CD4-positive, CD25-positive, alpha-beta regulatory T cell (primary cell): Measurements from ENCODE around the gene ANKRD7. TPM values are rescaled to one million over a fixed set of nuclear protein-coding genes. Genes with fewer than 3 reads are reported as not detected.

Experiments
- ATAC-seq, 2 donors: fragments of 150-1000 bp; cut with Tn5 transposase; one replicate each; pipeline ENCODE4 v1.10.0; 2021; ENCODE audit warnings: low read depth in 2 of 2, moderate number of reproducible peaks in 2 of 2, moderate library complexity in 1 of 2
- DNase-seq, 3 donors: peaks; one replicate each; pipeline versions ENCODE4 v3.0.0 to v3.0.0-alpha.2; 2012 to 2022; ENCODE audit warnings: mixed read lengths in 1 of 3
- H3K27ac ChIP-seq: one replicate; pipeline ENCODE4 v1.7.0; 2013; ENCODE audit warnings: mild to moderate bottlenecking, low read length; ENCODE audit not compliant: insufficient read depth, poor library complexity, severe bottlenecking
- H3K27me3 ChIP-seq: one replicate; pipeline ENCODE4 v1.7.0; 2013; ENCODE audit warnings: low read length; ENCODE audit not compliant: control insufficient read depth, insufficient read depth
- H3K36me3 ChIP-seq: one replicate; pipeline ENCODE4 v1.7.0; 2013; ENCODE audit warnings: mild to moderate bottlenecking, low read length, moderate library complexity; ENCODE audit not compliant: control insufficient read depth, insufficient read depth
- H3K4me1 ChIP-seq: 2 replicates; pipeline ENCODE4 v1.7.0; 2013; ENCODE audit warnings: mild to moderate bottlenecking, low read length; ENCODE audit not compliant: insufficient read depth, control insufficient read depth, poor library complexity, severe bottlenecking
- H3K4me3 ChIP-seq: one replicate; pipeline ENCODE4 v1.7.0; 2013; ENCODE audit warnings: low read depth, mild to moderate bottlenecking, low read length, moderate library complexity
- H3K9me3 ChIP-seq, 2 experiments: 1 replicate in 1 of 2; 2 replicates in 1 of 2; pipeline ENCODE4 v1.7.0; 2013; ENCODE audit warnings: low read length in 2 of 2, mild to moderate bottlenecking in 1 of 2, moderate library complexity in 1 of 2; ENCODE audit not compliant: control insufficient read depth in 2 of 2
- H3K27ac Mint-ChIP-seq, 3 donors: one replicate each; pipeline ENCODE4 v1.8.0; 2020 to 2022; ENCODE audit warnings: mild to moderate bottlenecking in 3 of 3, mixed read lengths in 3 of 3, moderate library complexity in 2 of 3
- H3K27me3 Mint-ChIP-seq: one replicate; pipeline ENCODE4 v1.8.0; 2022; ENCODE audit warnings: mild to moderate bottlenecking, mixed read lengths
- H3K36me3 Mint-ChIP-seq: one replicate; pipeline ENCODE4 v1.8.0; 2020; ENCODE audit warnings: mixed read lengths
- H3K4me1 Mint-ChIP-seq, 4 donors: one replicate each; pipeline ENCODE4 v1.8.0; 2020 to 2022; ENCODE audit warnings: mixed read lengths in 4 of 4, mild to moderate bottlenecking in 1 of 4
- H3K4me3 Mint-ChIP-seq, 4 donors: one replicate each; pipeline ENCODE4 v1.8.0; 2020 to 2022; ENCODE audit warnings: mild to moderate bottlenecking in 4 of 4, mixed read lengths in 4 of 4, moderate library complexity in 3 of 4
- H3K9me3 Mint-ChIP-seq, 7 donors: one replicate each; pipeline ENCODE4 v1.8.0; 2020 to 2022; ENCODE audit warnings: mixed read lengths in 7 of 7, mild to moderate bottlenecking in 3 of 7, moderate library complexity in 2 of 7
- polyA plus RNA-seq, 4 donors: library from polyadenylated mRNA; unstranded; fragments of 300-500 nt; fragmentation: Illumina TruSeq; gene quantifications; one replicate each; pipeline ENCODE4 v1.2.3, GENCODE V29; 2021
- total RNA-seq: library from RNA; stranded (reverse); gene quantifications from one replicate; pipeline ENCODE4 v1.2.3, GENCODE V29; 2022

Gene ANKRD7
- total and polyA plus RNA-seq, 5 donors from 2014 or later: 0.36 to 2.1 TPM; not detected in 3

DNA sequence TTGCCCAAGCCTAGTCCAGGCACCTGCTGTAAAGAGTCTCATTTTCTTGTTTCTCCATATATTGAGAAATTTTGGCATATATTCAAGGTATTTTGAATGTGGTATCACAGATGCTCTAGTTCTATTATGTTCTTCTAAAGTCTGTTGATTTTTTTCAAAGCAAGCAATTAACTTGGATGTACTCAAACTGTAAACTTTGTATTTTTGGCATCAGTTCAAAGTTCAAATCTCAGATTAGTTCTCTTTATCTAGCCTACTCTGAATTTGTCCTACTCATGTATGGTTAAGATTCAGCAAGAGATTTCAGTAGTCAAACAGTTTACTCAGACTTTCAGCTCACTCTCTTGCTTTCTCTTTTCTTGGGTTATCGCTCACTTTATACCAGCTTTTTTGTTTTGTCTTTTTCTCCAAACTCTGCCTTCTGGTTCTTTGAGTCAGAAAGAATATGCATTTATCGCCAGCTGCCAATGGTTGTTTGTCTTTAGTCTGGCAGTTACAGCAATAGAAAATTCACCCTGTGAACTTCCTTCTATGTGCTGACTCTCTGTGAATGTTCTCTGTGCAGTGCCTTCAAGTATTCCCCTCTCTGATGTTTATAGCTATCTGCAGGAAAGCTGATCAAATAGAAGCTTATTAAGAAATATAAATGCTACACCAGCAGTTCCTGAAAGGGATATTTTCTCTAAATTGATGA lies 56.0 kb downstream of the ANKRD7 start:
- H3K9me3 ChIP-seq: no peaks in the 10 kb centered on the region
- no peak overlapping the region for H3K27ac Mint-ChIP-seq
- H3K36me3 ChIP-seq: no peaks in the 10 kb centered on the region
- H3K4me1 ChIP-seq: no peaks in the 10 kb centered on the region
- H3K27ac ChIP-seq: no peak overlapping the region
- H3K27me3 ChIP-seq: peaks cover 3% of the 10 kb centered on the region
- H3K4me3 ChIP-seq: no peak overlapping the region
- ATAC-seq (no peak), DNase-seq (no peak)
- no peaks in the 10 kb centered on the region for H3K27me3 Mint-ChIP-seq
- no peak overlapping the region for H3K4me3 Mint-ChIP-seq
- H3K36me3 Mint-ChIP-seq: no peaks in the 10 kb centered on the region
- H3K4me1 Mint-ChIP-seq: peaks cover 0 to 2% (median 0%) of the 10 kb centered on the region in 4 donors
- peaks cover 0 to 4% (median 2%) of the 10 kb centered on the region in 7 donors for H3K9me3 Mint-ChIP-seq

DNA sequence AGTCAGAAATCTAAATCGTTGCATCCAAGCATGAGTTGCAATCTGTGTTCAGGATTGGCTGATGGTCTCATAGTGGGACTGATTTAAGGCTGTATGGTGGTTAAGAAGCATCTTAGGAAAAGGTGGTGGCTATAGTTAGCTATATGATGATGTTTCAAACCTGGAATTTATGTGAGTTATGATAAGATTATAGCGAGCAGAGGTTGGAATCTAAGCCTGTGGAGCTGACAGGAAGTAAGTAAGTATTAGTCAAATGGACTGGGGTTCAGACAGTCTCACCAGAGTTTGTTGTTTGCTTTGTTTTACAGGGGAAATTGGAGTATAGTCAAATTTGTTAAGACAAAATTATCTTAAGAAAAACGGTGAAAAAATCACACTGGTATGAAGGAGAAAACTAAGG lies 56.7 kb downstream of the ANKRD7 start:
- no peaks in the 10 kb centered on the region for H3K36me3 ChIP-seq
- H3K4me1 ChIP-seq: no peaks in the 10 kb centered on the region
- H3K4me3 ChIP-seq: no peak overlapping the region
- H3K27me3 ChIP-seq: peaks cover 3% of the 10 kb centered on the region
- Mint-ChIP-seq H3K4me3 (no peak overlapping the region), H3K27me3 (no peaks in the 10 kb centered on the region), H3K9me3 (peaks cover 0 to 4% (median 2%) of the 10 kb centered on the region in 7 donors), H3K27ac (no peak overlapping the region), H3K4me1 (peaks cover 0 to 2% (median 0%) of the 10 kb centered on the region in 4 donors), H3K36me3 (no peaks in the 10 kb centered on the region)
- no peaks in the 10 kb centered on the region for H3K9me3 ChIP-seq
- ATAC-seq (no peak), DNase-seq (no peak)
- no peak overlapping the region for H3K27ac ChIP-seq

DNA sequence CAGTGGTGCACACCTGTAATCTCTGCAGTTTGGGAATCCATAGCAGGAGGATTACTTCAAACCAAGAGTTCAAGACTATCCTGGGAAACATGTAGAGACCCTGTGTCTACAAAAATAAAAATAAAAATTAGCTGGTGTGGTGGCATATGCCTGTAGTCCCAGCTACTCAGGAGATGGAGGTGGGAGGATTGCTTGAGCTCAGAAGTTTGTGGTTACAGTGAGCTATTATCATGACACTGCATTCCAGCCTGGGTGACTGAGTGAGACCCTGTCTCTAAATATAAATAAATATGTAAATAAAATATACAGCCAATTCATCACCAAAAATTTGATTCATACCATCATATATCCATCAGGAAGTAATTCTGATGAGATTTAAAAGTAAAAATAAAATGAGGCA lies 60.9 kb downstream of the ANKRD7 start:
- Mint-ChIP-seq H3K36me3 (no peaks in the 10 kb centered on the region), H3K27ac (no peak overlapping the region), H3K4me3 (no peak overlapping the region), H3K4me1 (peaks cover 13 to 23% (median 14%) of the 10 kb centered on the region in 4 donors), H3K9me3 (peaks cover 3 to 24% (median 6%) of the 10 kb centered on the region in 7 donors), H3K27me3 (no peaks in the 10 kb centered on the region)
- ATAC-seq (no peak), DNase-seq (no peak)
- Histone ChIP-seq H3K4me3 (no peak overlapping the region), H3K4me1 (peaks cover 7% of the 10 kb centered on the region), H3K27me3 (peaks cover 3% of the 10 kb centered on the region), H3K36me3 (no peaks in the 10 kb centered on the region), H3K9me3 (peaks cover 0 to 6% of the 10 kb centered on the region in 2 experiments), H3K27ac (no peak overlapping the region)

DNA sequence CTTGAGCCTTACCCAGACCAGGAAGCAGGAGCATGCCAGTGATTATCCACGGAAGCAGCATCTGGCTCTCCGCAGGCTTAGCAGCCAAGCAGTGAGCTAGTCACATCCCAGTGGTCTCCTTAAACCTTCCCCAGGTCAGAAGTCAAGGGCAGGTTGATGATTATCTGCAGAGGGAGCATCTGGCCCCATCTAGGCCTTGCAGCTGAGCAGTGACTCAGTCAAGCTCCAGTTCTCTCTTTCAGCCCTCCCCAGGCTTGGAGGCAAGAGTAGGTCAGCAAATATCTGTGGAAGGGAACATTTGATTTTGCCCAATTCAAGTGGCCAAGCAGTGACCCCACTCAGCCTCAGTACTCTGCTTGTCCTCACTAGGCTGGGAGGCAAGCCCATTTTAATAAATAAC lies 61.6 kb downstream of the ANKRD7 start:
- no peak overlapping the region for H3K4me3 ChIP-seq
- H3K36me3 ChIP-seq: no peaks in the 10 kb centered on the region
- ATAC-seq (no peak), DNase-seq (no peak)
- no peak overlapping the region for H3K27ac Mint-ChIP-seq
- H3K36me3 Mint-ChIP-seq: no peaks in the 10 kb centered on the region
- H3K27ac ChIP-seq: no peak overlapping the region
- peaks cover 2% of the 10 kb centered on the region for H3K27me3 ChIP-seq
- H3K4me1 Mint-ChIP-seq: peaks cover 13 to 23% (median 14%) of the 10 kb centered on the region in 4 donors
- H3K4me1 ChIP-seq: peaks cover 7% of the 10 kb centered on the region
- H3K4me3 Mint-ChIP-seq: no peak overlapping the region
- no peaks in the 10 kb centered on the region for H3K27me3 Mint-ChIP-seq
- peaks cover 3 to 24% (median 6%) of the 10 kb centered on the region in 7 donors for H3K9me3 Mint-ChIP-seq
- H3K9me3 ChIP-seq: peaks cover 2 to 13% of the 10 kb centered on the region in 2 experiments

DNA sequence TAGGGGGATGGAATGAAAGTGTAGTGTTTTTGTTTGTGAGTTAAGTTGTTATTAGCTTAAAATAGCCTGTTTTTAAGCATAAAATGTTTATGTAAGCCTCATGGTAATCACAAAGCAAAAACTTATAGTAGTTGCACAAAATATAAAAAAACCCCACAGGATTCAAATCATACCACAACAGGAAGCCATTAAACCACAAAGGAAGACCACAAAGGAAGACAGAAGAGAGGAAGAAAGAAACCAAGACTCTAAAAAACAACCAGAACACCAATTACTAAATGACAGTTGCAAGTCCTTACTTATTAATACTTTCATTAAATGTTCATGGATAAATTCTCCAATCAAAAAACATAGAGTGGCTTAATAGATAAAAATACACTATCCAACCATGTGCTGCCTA lies 63.6 kb downstream of the ANKRD7 start:
- H3K27me3 ChIP-seq: no peaks in the 10 kb centered on the region
- Mint-ChIP-seq H3K36me3 (no peaks in the 10 kb centered on the region), H3K27me3 (no peaks in the 10 kb centered on the region), H3K27ac (no peak overlapping the region), H3K4me3 (peak overlapping the region in 1 of 4 donors; percentile 2), H3K9me3 (peaks cover 4 to 31% (median 7%) of the 10 kb centered on the region in 7 donors), H3K4me1 (peaks cover 13 to 23% (median 14%) of the 10 kb centered on the region in 4 donors)
- peak in 1 of 3 donors; percentile 55 for DNase-seq
- peaks cover 2 to 13% of the 10 kb centered on the region in 2 experiments for H3K9me3 ChIP-seq
- ATAC-seq: no peak
- H3K4me1 ChIP-seq: peaks cover 7% of the 10 kb centered on the region
- H3K4me3 ChIP-seq: peak overlapping the region; percentile 48
- H3K27ac ChIP-seq: no peak overlapping the region
- no peaks in the 10 kb centered on the region for H3K36me3 ChIP-seq

DNA sequence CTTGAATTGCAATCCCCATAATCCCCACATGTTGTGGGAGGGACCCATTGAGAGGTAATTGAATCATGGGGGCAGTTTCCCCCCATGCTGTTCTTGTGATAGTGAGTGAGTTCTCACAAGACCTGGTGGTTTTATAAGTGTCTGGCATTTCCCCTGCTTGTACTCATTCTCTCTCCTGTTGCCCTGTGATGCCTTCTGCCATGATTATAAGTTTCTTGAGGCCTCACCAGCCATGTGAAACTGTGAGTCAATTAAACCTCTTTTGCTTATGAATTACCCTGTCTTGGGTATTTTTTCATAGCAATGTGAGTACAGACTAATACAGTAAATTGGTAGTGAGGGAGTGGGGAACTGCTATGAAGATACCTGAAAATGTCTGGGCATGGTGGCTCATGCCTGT lies 65.0 kb downstream of the ANKRD7 start:
- Mint-ChIP-seq H3K27ac (no peak overlapping the region), H3K27me3 (no peaks in the 10 kb centered on the region), H3K36me3 (no peaks in the 10 kb centered on the region), H3K4me1 (peaks cover 13 to 23% (median 14%) of the 10 kb centered on the region in 4 donors), H3K9me3 (peaks cover 4 to 31% (median 7%) of the 10 kb centered on the region in 7 donors), H3K4me3 (no peak overlapping the region)
- Histone ChIP-seq H3K4me1 (peaks cover 7% of the 10 kb centered on the region), H3K27me3 (no peaks in the 10 kb centered on the region), H3K27ac (no peak overlapping the region), H3K9me3 (peaks cover 2 to 13% of the 10 kb centered on the region in 2 experiments), H3K4me3 (no peak overlapping the region), H3K36me3 (no peaks in the 10 kb centered on the region)
- DNase-seq (no peak), ATAC-seq (no peak)

Other genes starting within 250 kb of the ANKRD7 start
- gene LSM8, start 40.5 kb upstream of the ANKRD7 start, total RNA-seq: 38.6 TPM
- gene LSM8, start 40.5 kb upstream of the ANKRD7 start, polyA plus RNA-seq: 10 to 100 TPM; 41.5 to 62.7 (median 50.5) TPM